MCF 10A (cell line): Measurements from ENCODE around the gene PPP1R12B. TPM values are rescaled to one million over a fixed set of nuclear protein-coding genes. Genes with fewer than 3 reads are reported as not detected.
"Not testable (repeated sequence)": the region's sequence is repeated elsewhere in the genome, so short reads cannot be mapped to it uniquely, and the experiment has no call there.

Experiments
- BruUV-seq: library from RNA; stranded (reverse); fragments of 400-500 nt; replicated peaks from 2 replicates; lab custom pipeline; 2021; lab: Mats Ljungman, UMichigan
- CTCF ChIA-PET: fragments of 300-600 bp; sonication (Branson Sonifier 250); formaldehyde crosslinking; extraction: SDS; loops from one replicate; lab custom pipeline; 2021; ENCODE audit warnings: antibody characterized with exemption, inconsistent platforms; lab: Yijun Ruan, JAX
- POLR2A ChIA-PET: fragments of 300-600, 350-650 bp; sonication (Branson Sonifier 250); formaldehyde crosslinking; extraction: SDS; loops from one replicate; lab custom pipeline; 2020; ENCODE audit warnings: antibody characterized with exemption, inconsistent platforms; lab: Yijun Ruan, JAX
- DNase-seq: peaks from one replicate; pipeline ENCODE4 v3.0.0-alpha.2; 2018; ENCODE audit not compliant: unreplicated experiment
- H3K27ac Mint-ChIP-seq: one replicate; pipeline ENCODE4 v1.8.0; 2022; ENCODE audit warnings: mild to moderate bottlenecking, low read depth, mixed read lengths; ENCODE audit not compliant: unreplicated experiment
- H3K27me3 Mint-ChIP-seq: one replicate; pipeline ENCODE4 v1.8.0; 2022; ENCODE audit warnings: mixed read lengths; ENCODE audit not compliant: insufficient read depth, unreplicated experiment
- H3K36me3 Mint-ChIP-seq: one replicate; pipeline ENCODE4 v1.8.0; 2022; ENCODE audit warnings: mild to moderate bottlenecking, moderate library complexity, mixed read lengths; ENCODE audit not compliant: insufficient read depth, unreplicated experiment
- H3K4me1 Mint-ChIP-seq: one replicate; pipeline ENCODE4 v1.8.0; 2022; ENCODE audit warnings: mixed read lengths; ENCODE audit not compliant: insufficient read depth, unreplicated experiment
- H3K4me3 Mint-ChIP-seq: one replicate; pipeline ENCODE4 v1.8.0; 2022; ENCODE audit warnings: mild to moderate bottlenecking, moderate library complexity, mixed read lengths; ENCODE audit not compliant: unreplicated experiment
- H3K9me3 Mint-ChIP-seq: one replicate; pipeline ENCODE4 v1.8.0; 2022; ENCODE audit warnings: mixed read lengths; ENCODE audit not compliant: unreplicated experiment
- CTCF ChIP-seq: fragments of 200-600 bp; IDR thresholded peaks from one replicate; pipeline ENCODE4 v1.8.0; 2022; ENCODE audit warnings: antibody characterized with exemption, mild to moderate bottlenecking; ENCODE audit not compliant: unreplicated experiment
- intact Hi-C: fragments of 100-400 bp; cut with micrococcal nuclease; formaldehyde crosslinking; loops from 2 replicates; pipeline ENCODE4 v1.14.1; 2022
- total RNA-seq: library from RNA; stranded (reverse); gene quantifications from 2 replicates; pipeline ENCODE4 v1.2.3, GENCODE V29; 2022

PPP1R12B gene
- total RNA-seq, 1 experiment from 2014 or later = 33.8 TPM

GRCh38 chr1:202351725-202352124, 3.2 kb downstream of the PPP1R12B start:
- ChIA-PET CTCF (interaction anchor here (0.6 to 2.3 kb wide), 2 partner anchors 9 to 162 kb away, joined by 6 to 10 read pairs; partner anchors contain the start of gene UBE2T), POLR2A (interaction anchor here (0.5 to 0.9 kb wide), 2 partner anchors 14 to 613 kb away, joined by 3 read pairs; no protein-coding TSS in a partner anchor)
- Mint-ChIP-seq H3K9me3 (no peaks in the 10 kb centered on the region), H3K4me1 (peaks cover 31% of the 10 kb centered on the region), H3K4me3 (no peak overlapping the region), H3K36me3 (no peaks in the 10 kb centered on the region), H3K27ac (no peak overlapping the region), H3K27me3 (no peaks in the 10 kb centered on the region)
- BruUV-seq = no TSS peak
- DNase-seq = no peak
- TF ChIP-seq CTCF = no peak
- intact Hi-C loops = no loop called here

GRCh38 chr1:202352583-202353197, 4.2 kb downstream of the PPP1R12B start:
- H3K4me1 Mint-ChIP-seq = peaks cover 30% of the 10 kb centered on the region
- H3K36me3 Mint-ChIP-seq, BruUV-seq, H3K27me3 Mint-ChIP-seq, H3K4me3 Mint-ChIP-seq, intact Hi-C loops, H3K27ac Mint-ChIP-seq, H3K9me3 Mint-ChIP-seq, DNase-seq: not testable (repeated sequence)
- ChIA-PET POLR2A (interaction anchor here (0.7 to 1.9 kb wide), 3 partner anchors 10 to 87 kb away, joined by 3 to 9 read pairs (median 4); partner anchors contain the start of gene UBE2T), CTCF (interaction anchor here (0.6 to 2.2 kb wide), 3 partner anchors 8 to 931 kb away, joined by 3 to 7 read pairs (median 5); no protein-coding TSS in a partner anchor)

GRCh38 chr1:202355944-202356553, 7.5 kb downstream of the PPP1R12B start:
- no peaks in the 10 kb centered on the region for H3K9me3 Mint-ChIP-seq
- no peaks in the 10 kb centered on the region for H3K36me3 Mint-ChIP-seq
- BruUV-seq = no TSS peak
- intact Hi-C loops = no loop called here
- H3K27me3 Mint-ChIP-seq = no peaks in the 10 kb centered on the region
- H3K4me1 Mint-ChIP-seq = peaks cover 12% of the 10 kb centered on the region
- CTCF ChIA-PET = interaction anchor here (0.7 to 1.2 kb wide), 4 partner anchors 53 to 474 kb away, joined by 3 to 4 read pairs (median 3); no protein-coding TSS in a partner anchor
- DNase-seq = no peak
- POLR2A ChIA-PET = interaction anchor here (0.7 to 0.8 kb wide), 2 partner anchors 9 to 14 kb away, joined by 3 to 4 read pairs; partner anchors contain the start of gene UBE2T
- TF ChIP-seq CTCF = no peak
- no peak overlapping the region for H3K27ac Mint-ChIP-seq
- no peak overlapping the region for H3K4me3 Mint-ChIP-seq

GRCh38 chr1:202357506-202357905, 9.0 kb downstream of the PPP1R12B start:
- no peaks in the 10 kb centered on the region for H3K36me3 Mint-ChIP-seq
- DNase-seq = no peak
- no peaks in the 10 kb centered on the region for H3K9me3 Mint-ChIP-seq
- no peak overlapping the region for H3K27ac Mint-ChIP-seq
- peaks cover 12% of the 10 kb centered on the region for H3K4me1 Mint-ChIP-seq
- TF ChIP-seq CTCF = no peak
- no peaks in the 10 kb centered on the region for H3K27me3 Mint-ChIP-seq
- intact Hi-C loops = no loop called here
- ChIA-PET CTCF (interaction anchor here (0.6 kb wide), 1 partner anchor 244 kb away, joined by 3 read pairs; no protein-coding TSS in a partner anchor), POLR2A (interaction anchor here (0.6 kb wide), 1 partner anchor 119 kb away, joined by 3 read pairs; no protein-coding TSS in a partner anchor)
- H3K4me3 Mint-ChIP-seq = no peak overlapping the region
- BruUV-seq = no TSS peak
